PC-3 (cell line): Measurements from ENCODE around the gene TGFB1I1.

Experiments used
- CTCF ChIP-seq: fragments of 300-600 bp; sonication (generic); conservative IDR thresholded peaks from 2 replicates; pipeline ENCODE4 v1.5.1; 2017; ENCODE audit warnings: antibody characterized with exemption, low read depth, mild to moderate bottlenecking, low read length
- EZH2 ChIP-seq: fragments of 300-600 bp; sonication (generic); IDR thresholded peaks from one replicate; pipeline ENCODE4 v1.6.1; 2017; ENCODE audit warnings: antibody characterized with exemption, mild to moderate bottlenecking, low read length; ENCODE audit not compliant: unreplicated experiment

DNA sequence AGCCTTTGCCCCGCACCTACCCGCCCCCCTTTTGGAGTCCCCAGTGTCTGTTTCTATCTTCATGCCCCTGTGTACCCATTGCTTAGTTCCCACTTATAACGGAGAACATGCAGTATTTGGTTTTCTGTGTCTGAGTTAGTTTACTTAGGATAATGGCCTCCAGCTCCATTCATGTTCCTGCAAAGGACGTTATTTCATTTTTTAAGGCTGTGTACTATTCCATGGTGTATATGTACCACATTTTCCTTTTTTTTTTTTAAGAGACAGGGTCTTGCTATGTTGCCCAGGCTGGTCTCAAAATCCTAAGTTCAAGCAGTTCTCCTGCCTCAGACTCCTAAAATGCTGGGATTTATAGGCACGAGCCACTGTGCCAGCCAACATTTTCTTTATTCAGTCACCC lies 4.1 kb upstream of the TGFB1I1 start:
- TF ChIP-seq EZH2 (no peak), CTCF (no peak)
